ENCODE measurements around the gene PTGFRN.

PTGFRN gene

GRCh38 chr1:117037802-117038201 lies 128.1 kb downstream of the PTGFRN start:
- ATAC-seq = no peak

- no peak for ATAC-seq
Observed at GRCh38 chr1:117038236-117038635, 128.5 kb downstream of the PTGFRN start.

Measured in activated CD4-positive, CD25-positive, alpha-beta regulatory T cell treated with anti-CD3 and anti-CD28 coated beads, Interleukin-2, amount 50 U/mL, for 24 hours (primary cell).